GM18868 (cell line): ENCODE data around the gene DTD1.
A peak's percentile ranks its signal among the peaks of the same experiment; 100 is the strongest.

Experiments
- ATAC-seq: cut with Tn5 transposase; IDR thresholded peaks from one replicate; pipeline ENCODE4 v1.9.1; 2021; ENCODE audit warnings: mild to moderate bottlenecking, moderate library complexity; ENCODE audit not compliant: unreplicated experiment

DTD1 gene

DNA sequence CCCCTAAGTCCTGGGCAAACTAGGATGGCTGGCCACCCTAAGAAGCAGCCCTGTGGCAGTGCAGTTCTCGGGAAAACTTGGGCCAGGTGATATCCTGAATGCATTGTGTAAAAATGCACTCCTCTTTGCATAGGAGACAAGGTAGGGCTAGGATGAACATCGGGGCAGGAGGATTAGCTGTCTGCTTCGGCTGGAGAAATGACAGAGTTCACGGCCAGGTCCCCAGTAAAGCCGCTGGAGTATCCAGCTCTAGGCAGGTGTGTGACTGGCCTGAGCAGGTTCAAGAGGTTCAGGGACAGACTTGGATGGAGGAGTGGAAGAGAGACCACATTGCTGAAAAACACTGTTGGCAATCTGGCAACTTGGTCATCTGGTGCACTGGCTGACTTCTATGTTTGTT, 26.4 kb downstream of the DTD1 start:
- ATAC-seq = no peak

DNA sequence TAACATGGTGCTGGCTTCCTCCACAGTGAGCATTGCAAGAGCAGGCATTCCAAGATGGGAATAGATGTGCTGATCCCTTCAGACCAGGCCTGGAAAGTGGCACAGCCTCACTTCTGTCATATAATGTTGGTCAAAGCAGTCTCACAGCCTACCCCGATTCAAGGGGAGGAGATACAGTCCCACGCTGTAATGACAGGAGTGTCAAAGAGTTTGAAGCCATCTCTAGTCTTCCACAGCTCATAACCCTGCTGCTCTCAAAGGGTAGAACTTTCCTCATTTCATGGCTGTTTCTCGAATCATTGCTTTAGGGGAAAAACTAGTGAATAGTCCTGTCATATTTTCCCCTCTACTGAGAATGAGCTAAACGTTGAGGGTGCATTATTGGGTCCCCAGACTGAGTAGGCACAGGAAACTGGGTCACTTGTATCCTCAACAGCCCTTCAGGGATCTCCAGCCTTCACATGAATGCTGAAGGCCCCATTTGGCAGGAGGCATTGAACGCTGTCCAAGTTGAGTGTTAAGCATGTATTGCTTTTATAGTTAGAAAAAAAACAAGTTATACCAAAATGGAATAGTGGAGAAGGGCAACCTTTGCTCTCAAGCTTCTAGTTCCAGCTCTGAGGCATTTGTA, 27.3 kb downstream of the DTD1 start:
- ATAC-seq = no peak

DNA sequence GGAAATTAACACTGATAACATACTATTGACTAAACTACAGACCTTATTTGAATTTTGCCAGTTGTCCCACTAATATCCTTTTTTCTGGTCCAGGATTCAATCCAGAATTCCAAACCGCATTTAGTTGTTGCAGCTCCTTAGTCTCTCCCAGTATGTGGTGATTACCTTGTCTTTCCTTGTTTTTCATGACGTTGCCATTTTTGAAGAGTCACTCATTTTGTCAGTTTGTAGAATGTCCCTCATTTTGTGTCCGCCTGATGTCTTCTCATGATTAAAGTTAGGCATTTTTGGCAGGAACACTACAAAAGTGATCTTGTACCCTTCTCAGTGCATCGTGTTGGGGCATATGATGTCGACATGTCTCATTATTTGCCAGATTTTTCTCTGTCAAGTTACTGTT, 33.1 kb downstream of the DTD1 start:
- no peak for ATAC-seq

DNA sequence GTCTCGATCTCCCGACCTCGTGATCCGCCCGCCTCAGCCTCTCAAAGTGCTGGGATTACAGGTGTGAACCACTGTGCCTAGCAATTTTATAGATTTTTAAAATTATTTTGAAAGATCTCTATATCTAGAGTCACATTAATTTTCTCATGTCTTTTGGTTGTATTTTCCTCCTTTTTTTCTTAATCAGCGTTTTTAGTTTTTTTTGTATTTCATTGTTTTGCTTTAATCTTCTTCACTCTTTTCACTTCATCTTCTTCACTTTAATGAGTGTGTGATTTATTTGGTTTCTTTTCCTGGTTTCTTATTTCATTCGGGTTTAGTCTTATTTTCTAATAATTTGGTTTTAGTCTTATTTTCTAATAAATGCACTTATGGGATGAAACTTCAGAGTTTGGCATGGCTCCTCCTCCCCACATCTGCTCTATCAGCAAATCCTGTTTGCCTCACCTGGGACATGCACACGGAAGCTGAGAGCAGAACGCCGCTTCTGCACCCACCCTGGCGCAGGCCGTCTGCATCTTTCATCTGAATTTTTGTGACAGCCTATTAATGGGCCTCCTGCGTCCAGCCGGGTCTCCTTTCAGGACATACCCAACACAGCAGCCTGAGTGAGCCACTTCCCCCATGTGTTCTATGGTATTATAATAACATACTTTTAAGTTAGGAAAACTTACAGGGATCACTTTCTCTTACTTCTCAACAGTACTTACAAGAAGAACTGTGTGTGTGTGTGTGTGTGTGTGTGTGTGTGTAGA, 35.5 kb downstream of the DTD1 start:
- ATAC-seq = no peak

DNA sequence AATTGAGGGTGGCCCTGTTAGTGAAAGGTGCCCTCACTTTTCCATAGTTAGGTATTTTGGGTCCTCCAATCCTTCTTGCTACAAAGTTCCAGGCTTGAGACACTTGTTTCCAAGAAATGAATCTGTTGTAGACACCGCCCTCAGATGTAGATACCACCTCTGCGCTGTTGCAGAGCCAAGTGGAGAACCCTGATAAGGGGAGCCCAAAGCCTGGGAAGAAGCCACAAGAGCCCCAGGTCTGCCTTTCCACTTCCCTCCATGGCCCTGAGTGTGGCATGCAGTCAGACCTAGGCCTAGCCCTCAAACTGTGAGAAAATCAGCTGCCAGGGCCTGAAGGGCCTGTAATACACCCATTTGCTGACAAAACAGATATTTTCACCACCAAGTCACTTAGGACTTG, 37.1 kb downstream of the DTD1 start:
- no peak for ATAC-seq

DNA sequence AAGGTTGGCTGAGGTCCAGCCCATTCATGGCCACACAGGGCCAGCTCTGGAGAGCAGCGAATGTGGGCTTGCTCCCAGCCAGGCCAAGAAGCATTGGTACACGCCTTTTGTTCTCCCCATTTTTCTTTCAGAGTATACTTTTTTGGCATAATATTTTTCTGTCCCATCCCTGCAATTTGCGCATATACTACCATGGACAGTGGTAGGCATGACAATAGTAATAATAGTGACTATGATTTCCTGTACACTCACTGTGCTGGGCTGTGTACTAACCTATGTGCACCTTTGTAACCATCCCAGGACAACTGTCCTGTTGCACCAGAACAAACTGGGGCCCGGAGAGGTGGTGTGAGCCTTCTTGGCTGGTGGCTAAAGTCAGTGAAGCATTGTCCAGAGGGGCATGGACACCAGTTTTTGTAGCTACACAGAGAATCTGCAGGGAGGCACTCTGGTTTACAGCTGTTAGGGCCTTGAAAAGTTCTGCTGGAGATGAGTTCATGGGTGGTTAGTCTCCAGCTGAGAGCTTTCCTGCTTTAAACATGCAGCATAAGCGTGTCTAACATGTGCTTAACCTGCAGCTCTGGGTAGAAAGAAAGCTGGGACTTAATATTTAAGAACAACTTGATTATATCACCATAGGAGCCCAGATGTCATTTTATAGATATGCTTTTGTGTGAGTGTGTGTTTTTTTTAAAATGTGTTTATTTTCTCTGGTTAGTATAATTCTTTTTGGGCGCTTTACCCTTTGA, 38.2 kb downstream of the DTD1 start:
- ATAC-seq = no peak

DNA sequence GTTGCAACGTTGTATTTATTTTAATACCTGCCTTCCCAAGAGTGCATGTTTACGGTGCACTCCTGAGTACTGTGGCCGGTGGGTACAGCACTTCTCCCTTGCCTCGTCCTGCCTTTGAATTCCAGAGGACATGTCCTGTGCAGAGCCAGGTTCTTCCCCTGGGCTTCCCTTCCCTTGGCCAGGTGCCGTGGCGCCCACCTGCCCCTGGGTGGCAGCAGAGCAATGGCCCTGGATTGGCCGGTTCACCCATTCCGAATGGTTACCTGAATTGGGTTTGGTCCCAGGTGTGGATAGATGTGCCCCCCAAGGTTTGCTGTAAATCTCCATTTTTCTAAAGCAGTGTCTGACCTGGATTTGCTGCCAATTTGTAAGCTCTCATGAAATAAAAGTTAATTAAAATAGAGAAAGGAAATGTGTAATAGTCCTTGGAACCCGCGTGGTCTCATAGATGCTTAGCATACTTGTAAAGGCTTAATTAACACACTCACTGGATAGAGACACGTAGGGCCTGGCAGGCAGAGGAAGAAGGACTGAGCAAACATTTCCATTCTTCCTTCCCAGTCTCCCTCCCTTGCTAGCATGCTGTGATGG, 40.6 kb downstream of the DTD1 start:
- no peak for ATAC-seq

DNA sequence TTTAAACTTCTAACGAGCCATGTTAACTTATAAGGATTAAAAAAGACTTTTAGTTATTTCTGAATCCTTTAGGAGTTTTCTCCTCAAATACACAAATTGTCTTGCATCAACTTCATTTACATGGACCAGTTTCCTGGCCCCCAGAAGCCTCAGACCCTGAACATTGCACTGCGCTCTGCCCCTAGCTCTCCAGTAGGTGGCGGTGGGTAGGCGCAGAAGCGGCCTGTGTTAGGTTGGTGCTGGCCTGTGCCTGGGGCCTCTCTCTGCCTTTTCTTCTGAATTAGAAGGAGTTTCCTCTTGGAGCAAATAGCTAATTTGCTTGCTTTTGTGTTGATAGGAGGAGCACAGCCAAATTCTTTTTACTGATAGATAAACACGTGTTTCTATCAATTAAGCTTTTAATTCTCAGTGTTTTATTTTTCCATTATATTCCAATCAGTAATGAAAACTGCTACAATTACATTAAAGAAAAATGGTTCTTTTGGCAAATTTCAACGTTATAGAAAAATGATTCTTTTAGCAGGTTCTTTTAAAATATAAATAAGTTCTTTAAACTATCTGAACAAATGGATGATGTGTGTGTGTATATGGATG, 44.4 kb downstream of the DTD1 start:
- ATAC-seq = peak; percentile 96

DNA sequence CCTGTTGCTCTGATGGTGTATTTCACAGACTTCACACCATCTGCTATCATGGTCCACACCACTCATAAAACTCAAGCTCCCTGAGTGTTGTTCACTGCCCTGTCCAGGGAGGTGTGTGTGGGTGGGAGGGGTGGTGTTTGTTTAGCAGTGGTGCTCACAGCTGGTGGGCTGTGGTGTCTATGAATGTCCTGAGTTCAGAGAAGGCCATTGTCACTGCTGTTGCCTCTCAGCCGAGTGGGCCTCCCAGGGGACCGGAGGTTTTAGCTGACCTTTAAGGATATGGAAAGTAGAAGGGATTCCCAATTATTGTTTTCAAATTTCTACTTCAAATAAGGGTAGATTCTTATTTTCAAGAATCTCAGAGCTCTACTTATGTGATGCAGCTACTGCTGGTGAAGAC, 45.6 kb downstream of the DTD1 start:
- no peak for ATAC-seq

DNA sequence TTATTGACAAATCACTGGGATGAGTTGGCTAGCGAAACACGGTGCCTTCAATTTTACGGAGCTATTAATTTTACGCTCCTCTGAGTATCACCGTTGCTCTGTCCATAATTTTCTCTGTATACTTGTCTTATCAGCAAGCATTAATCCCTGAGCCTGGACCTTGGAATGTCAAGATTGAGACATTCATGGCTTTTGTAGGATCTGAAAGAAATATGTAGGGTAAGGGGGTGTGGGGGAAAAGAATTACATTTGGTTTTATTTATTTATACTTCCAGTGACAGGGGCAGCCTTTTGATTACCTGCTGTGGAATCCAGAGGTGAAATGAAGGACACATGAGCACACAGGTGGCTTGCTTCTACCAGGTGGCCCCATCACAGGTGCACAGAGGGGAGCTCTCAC, 46.6 kb downstream of the DTD1 start:
- no peak for ATAC-seq

DNA sequence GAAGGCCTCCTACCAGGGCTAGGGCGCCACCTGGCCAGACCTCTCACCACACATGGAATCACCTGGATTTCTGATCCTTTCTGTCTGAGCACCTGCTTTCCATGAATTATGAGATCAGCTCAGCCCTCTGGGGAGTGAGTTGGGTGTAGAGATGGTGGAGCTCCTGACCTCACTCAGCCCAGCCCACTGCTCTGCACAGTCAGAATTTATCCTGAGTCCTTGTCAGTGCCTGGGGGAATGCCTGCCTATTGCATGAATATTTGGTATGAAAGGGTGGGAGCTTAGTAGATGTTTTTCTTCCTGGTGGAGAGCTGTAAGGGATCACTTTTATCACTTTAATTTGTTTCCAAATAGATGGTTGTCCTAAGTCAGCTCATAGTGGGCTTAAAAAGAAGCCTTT, 47.5 kb downstream of the DTD1 start:
- no peak for ATAC-seq

DNA sequence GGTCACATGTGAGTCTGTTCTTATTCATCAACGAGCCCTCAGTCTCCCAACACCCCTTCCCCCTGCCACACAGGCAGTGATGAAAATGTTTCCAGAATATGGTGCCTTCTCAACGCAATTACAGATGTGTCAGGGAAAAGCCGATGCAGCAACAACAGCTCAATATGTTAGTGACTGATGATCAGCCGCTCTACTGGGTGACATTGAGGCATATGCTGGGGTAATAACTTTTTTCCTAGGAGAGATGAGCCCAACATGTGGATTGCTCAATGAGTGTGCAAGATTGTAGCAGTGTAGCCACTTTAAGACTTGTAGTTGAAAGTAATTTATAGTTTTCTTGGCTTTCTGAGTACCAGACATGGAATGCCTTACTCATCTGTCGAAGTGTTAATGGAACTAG, 49.4 kb downstream of the DTD1 start:
- no peak for ATAC-seq

DNA sequence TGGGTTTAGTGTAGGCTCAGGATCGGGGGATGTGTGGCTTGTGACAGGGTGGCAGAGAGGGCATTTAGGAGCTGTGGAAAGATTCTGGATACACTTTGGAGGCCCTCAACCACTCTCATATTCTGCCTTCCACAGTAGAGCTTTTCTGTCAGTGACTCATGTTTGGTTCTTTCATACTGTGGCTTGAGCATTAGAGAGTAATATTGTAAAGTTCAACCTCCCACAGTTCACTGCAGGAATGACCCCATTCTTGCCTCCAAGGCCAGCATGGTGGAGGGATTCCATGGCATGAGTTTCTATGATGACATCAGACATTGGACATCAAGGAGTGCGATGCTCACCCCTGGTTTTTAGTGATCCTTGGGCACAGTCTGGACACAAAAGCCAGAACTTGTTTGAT, 50.9 kb downstream of the DTD1 start:
- ATAC-seq = no peak

DNA sequence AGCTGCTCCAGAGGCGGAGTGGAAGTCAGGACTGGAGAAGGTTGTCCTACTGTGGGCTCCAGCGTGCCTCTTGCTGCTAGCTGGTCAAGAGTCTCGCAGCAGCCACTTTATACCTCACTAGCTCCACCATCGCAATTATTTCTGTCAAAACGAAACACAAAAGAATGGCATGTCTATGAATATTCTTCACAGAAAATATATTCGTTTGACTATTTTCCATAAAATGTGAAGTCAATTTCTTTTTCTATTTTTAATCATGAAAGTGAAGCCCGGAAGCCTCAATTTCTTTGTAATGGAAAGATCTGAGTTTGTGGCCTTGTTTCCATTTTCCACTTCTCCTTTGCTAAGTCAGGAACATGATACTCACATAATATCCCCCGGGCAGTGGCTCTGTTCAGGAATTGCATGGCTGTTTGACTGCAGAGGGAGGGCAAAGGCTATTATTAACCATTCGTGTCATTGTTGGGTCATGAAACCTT, 51.7 kb downstream of the DTD1 start:
- ATAC-seq = no peak

DNA sequence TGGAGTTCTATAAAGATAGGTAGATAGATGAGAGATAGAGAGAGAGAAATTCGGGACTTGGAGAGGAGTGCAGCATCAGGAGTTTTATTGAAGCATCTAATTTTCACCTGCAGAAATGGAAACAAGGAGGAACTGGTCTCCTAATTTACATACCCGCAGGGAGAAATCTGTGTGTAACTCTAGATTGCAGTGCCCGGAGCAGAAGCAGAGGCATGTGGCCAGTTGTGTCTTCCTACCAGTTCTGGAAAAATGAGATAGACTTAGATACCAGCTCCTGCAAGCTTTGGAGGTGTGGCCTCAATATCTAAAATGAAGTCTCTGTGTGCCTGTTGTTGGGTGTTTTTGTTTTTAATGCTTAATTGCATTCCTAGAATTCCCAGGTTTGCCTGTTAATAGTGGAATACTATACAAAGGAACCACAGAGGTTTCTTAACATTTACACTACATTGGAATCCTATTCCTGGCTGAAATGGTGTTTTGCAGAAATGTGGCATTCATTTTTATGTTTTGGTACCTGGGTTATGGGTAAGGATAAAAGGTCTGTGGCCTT, 57.4 kb downstream of the DTD1 start:
- no peak for ATAC-seq

DNA sequence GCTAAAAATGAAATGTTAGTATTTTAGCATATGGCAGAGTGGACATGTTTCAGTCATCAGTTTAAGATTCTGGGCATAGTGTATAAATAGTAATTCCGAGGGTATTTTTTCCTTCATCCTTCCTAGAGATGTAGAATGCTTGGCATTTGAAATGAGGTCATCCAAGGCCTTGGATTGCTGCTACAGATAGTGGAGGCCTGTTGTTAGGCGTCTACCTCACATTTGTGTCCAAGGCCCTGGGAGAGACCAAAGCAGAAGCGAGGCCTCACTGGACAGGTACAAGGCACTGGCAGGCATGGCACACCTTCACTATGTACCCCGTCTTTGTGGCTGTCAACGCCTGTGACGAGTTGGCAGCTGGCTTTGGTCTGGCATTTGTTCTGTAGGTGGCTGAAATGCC, 58.0 kb downstream of the DTD1 start:
- no peak for ATAC-seq

DNA sequence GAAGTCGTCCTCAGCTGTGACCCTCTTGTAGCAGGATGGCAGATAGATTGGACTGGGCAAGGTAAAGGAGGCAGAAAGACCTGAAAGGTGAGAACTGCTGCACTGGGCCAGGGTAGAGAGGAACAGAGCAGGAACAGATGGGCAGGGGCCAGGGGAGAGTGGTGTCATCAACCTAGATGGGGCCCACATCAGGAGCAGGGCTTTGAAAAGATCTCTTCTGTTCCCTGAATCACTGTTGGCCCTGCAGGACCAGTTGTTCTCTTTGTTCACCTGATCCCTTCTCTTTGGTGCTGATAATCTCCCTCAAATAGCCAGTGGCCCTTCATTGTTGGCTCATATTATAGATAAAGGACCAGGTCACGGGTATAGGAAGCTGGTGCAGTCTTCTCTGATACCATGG, 59.9 kb downstream of the DTD1 start:
- no peak for ATAC-seq

DNA sequence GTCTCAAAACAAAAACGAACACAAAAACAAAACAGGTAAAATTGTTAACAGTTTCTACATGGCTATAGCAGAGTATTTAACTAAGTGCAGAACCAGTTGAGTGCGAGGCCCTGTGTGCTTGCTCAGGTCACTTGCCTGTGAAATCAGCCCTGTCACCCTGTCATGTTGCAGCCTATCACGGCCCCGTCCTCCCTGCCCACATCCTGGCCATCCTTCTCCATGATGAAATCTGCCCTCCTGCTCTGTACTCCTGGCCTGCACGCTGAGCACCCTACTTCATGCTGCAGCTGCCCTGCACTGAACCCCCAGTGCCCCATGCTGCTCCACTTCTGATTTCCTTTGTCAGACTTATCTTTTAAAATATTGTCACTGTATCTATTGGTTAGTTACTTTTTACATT, 62.4 kb downstream of the DTD1 start:
- no peak for ATAC-seq

DNA sequence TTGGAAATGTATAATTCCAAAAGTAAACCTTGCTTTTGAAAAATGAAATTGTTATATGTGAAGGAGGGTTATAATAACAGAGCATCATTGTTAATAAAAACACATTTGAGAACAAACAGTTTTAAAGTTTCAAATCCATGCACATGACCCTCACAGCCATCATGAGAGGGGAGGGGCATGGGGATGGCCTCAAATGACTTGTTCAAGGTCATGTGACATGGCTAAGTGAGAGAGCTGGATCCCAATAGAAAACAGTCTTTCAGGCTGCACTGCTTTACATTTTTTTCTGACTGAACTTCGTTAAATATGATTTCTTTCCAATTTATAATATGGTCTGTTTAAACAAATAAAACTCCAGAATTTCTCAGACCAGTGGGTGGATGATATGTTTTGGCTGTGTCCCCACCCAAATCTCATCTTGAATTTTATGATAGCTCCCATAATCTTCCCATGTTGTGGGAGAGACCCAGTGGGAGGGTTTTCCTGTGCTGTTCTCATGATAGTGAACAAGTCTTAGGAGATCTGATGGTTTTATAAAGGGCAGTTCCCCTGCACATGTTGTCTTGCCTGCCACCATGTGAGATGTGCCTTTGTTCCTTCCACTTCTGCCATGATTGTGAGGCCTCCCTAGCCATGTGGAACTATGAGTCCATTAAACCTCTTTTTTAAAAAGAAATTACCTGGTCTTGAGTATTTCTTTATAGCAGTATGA, 66.0 kb downstream of the DTD1 start:
- ATAC-seq = no peak

DNA sequence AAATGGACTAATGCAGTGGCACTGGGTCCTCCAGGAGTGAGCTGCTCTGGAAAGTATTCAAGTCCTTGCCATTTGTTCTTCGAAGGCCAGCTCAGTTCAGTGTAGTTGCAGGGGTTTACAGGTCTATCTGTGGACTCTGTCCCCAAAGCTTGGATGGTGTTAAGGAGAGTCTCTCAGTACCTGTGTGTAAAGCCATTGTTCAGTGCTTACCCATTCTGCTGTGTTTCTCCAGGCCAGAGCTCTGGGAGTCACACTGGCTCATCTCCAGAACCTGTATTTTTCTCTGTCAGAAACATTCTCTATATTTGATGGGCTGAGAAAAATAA, 66.6 kb downstream of the DTD1 start:
- ATAC-seq = no peak

DNA sequence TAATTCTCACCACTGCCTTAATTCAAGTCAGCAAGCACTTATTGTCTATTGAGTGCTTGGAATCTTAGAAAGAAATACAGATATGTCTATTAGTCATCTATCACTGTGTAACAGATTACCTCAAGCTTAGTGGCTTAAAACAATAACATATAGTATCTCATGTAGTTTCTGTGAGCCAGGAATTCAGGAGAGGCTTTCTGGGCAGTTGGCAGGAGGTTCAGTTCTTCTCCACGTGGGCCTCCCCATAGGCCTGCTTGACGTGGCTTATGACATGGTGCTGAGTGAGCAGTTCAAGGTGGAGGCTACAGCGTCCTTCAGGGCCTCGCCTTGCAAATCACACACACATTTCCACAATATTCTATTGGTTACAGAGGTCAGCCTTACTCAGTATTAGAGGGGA, 69.7 kb downstream of the DTD1 start:
- ATAC-seq = no peak
